Coronary artery (tissue), 2 donors: Measurements from ENCODE around the gene MRTFB.

ENCODE experiments used
- DNase-seq: peaks from one replicate; pipeline ENCODE4 v3.0.0-alpha.2; 2017; ENCODE audit warnings: low spot score
- H3K27ac ChIP-seq, 2 donors: fragments of 200-600 bp; sonication (generic); one replicate each; pipeline ENCODE4 v1.5.1; 2016 to 2019
- H3K4me3 ChIP-seq: fragments of 200-600 bp; sonication (generic); 2 replicates; pipeline ENCODE4 v1.5.1; 2016; ENCODE audit warnings: mild to moderate bottlenecking, moderate library complexity
- TF ChIP-seq, protein P1 (sequence below): fragments of 200-600 bp; sonication (generic); IDR thresholded peaks from one replicate; pipeline ENCODE4 v1.5.1; 2019; ENCODE audit warnings: antibody characterized with exemption

The MRTFB gene

DNA sequence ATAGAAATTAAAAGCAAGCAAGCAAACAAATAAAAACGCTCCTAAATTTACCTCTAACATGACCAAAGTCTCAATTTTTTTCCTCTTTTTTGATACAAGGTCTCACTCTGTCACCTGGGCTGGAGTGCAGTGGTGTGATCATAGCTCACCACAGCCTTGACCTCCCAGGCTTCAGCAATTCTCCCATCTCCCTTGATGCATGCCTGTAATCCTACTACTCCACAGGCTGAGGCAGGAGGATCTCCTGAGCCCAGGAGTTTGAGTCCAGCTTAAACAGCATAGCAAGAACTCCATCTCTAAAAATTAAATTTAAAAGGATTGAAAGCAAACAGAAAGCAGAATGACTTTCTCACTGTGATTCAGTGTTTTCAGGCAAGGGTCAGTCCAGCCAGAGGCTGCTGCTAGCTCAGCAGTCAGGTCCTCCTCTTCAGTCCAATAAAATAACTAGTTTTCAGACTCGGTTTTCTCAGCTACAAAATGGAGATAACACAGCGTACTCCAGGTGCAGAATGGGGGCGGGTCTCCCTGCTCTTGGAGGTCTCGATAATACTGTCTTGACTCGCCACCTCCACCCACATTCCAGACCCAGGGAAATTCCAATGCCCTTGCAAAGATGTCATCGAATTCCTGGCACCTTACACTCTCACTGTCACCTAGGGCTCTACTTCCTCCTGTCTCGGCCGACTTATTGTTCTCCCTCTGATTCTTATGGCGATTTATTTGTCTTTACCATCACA lies 20.7 kb upstream of the MRTFB start:
- no peak overlapping the region for H3K4me3 ChIP-seq
- no peak overlapping the region for H3K27ac ChIP-seq
- DNase-seq: no peak
- TF ChIP-seq, protein P1, sequence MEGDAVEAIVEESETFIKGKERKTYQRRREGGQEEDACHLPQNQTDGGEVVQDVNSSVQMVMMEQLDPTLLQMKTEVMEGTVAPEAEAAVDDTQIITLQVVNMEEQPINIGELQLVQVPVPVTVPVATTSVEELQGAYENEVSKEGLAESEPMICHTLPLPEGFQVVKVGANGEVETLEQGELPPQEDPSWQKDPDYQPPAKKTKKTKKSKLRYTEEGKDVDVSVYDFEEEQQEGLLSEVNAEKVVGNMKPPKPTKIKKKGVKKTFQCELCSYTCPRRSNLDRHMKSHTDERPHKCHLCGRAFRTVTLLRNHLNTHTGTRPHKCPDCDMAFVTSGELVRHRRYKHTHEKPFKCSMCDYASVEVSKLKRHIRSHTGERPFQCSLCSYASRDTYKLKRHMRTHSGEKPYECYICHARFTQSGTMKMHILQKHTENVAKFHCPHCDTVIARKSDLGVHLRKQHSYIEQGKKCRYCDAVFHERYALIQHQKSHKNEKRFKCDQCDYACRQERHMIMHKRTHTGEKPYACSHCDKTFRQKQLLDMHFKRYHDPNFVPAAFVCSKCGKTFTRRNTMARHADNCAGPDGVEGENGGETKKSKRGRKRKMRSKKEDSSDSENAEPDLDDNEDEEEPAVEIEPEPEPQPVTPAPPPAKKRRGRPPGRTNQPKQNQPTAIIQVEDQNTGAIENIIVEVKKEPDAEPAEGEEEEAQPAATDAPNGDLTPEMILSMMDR: no peak

DNA sequence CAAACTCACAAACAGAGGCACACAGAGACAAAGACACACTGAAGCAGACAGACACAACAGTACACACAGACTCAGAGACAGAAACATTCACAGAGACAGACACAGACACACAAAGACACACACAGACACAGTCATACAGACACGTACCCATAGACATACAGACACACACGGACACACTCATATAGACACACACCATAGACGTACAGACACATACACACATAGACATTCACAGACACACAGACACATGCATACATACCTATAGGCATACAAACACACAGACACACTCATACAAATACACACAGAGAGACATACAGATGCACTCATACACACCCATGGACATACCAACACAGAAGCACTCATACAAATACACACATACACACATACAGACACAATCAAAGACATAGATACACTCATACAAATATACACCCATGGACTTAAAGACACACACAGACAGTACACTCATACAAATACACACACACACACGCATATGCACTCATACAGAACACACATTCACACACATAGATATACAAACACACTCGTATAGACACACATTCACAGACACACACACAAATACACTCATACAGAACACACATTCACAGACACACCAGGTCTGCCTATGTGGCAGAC lies 19.9 kb upstream of the MRTFB start:
- TF ChIP-seq, protein P1: no peak
- H3K4me3 ChIP-seq: no peak overlapping the region
- no peak overlapping the region for H3K27ac ChIP-seq
- no peak for DNase-seq

DNA sequence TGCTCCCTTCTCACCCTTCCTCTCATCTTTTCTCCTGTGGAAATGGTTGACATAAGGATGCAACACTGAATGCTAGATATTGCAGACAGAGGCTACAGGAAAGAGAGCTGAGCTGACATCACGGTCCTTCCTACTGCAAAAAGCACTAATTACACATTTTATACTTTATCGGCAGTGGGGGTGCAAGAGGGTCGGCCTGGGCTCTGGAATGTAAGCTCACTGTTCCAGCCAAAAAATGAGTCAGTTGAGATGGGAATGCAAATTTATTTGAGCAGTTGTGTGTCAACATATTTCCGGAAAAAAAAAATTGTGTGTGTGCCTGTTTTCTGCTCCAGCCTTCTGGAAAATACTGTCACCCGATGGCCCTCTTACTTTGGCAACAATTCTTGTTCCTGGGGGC lies 14.1 kb upstream of the MRTFB start:
- peak overlapping the region; percentile 38 to 57 for H3K27ac ChIP-seq
- TF ChIP-seq, protein P1: no peak
- H3K4me3 ChIP-seq: peak overlapping the region; percentile 31
- no peak for DNase-seq

DNA sequence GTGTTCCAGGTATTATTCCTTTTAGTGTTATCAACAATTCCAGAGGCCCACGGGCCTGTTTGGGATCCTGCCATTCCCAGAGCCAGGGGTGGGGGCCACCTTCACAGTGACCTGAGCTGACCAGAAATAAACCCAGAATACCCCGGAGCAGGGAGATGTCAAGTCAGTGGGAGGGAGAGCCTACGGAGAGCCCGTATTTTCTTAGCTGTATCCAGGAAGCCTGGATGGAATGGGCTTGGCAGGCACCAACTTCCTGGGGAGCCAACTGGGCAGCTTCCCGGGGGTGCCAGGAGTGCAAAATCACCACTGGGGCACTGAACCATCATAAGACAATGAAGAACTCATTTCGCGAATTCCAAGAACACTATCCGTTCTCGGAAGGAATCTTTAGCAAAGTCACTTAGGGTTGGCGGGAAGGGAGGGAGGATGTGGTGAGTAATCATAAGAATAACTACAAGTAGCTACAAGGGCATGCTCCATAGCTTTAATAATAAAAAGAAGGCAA lies 13.2 kb upstream of the MRTFB start:
- peak overlapping the region; percentile 38 to 57 for H3K27ac ChIP-seq
- DNase-seq: no peak
- H3K4me3 ChIP-seq: peak overlapping the region; percentile 31
- TF ChIP-seq, protein P1: no peak

DNA sequence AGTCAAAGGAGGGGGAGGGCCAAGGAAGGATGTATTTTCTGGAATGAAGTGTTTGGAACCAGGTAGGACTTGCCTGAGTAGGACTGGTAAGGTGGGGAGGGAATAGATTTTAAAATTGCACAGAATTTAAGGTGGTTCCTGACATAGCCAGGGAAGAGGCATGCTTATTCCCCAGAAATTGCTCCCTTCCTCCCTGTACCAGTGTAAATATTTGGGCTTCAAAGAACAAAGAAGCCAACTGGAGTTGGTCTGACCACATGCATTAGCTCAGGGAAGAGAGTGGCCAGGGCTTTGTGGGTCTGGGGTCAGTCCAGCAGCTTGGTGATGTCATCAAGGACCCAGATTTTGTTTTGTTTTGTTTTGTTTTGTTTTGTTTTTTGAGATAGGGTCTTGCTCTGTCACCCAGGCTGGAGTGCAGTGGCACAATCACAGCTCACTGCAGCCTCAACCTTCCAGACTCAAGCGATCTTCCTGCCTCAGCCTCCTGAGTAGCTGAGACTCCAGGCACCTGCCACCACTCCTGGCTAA lies 9.3 kb upstream of the MRTFB start:
- DNase-seq: no peak
- TF ChIP-seq, protein P1: no peak
- Histone ChIP-seq H3K4me3 (no peak overlapping the region), H3K27ac (no peak overlapping the region)

DNA sequence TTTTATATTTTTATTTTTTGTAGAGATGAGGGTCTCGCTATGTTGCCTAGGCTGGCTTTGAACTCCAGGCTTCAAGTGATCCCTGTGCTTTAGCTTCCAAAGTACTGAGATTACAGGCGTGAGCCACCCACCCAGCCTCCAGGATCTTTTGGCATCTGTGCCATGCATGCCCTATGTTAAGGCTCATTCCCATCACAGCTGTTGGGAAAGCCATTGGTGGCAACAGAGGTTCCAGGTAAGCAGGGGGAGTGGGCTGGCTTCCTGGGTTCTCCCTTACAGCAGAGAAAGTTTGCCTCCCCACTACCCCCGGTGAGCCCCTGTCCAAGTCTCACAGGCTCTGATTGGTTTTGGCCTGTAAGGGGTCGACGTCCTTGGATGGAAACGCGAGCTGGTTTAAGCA lies 8.9 kb upstream of the MRTFB start:
- Histone ChIP-seq H3K4me3 (no peak overlapping the region), H3K27ac (no peak overlapping the region)
- TF ChIP-seq, protein P1: no peak
- no peak for DNase-seq
